ENCODE measurements around the gene HAL. TPM values are rescaled to one million over a fixed set of nuclear protein-coding genes. Genes with fewer than 3 reads are reported as not detected.

Gene HAL
- total RNA-seq, 1 donor = 0.36 TPM

DNA sequence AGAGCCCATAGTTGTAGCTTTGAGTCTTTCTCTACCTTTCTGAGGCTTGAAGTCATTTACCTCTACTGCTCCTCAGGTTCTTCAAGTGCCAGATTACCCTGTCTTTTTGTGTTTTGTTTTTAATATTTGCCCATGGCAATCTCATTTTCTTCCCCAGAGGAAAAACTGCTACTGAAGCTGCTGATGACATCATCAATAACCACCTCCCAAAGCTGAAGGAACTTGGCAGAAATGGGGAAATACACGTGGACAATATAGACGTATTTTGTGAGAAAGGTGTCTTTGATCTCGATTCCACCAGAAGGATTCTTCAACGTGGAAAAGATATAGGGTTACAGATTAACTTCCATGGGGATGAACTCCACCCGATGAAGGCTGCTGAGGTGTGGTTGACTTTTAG is 35.9 kb downstream of the HAL start:
- DNase-seq (ENCODE audit: insufficient read length, low spot score, missing footprints) = no peak
- H4K20me1 ChIP-seq (ENCODE audit: insufficient read depth, low read length) = no peaks in the 10 kb centered on the region
- H3K9me3 ChIP-seq (ENCODE audit: low read depth, low read length) = no peaks in the 10 kb centered on the region
- no peak overlapping the region for H3K4me3 ChIP-seq (ENCODE audit: insufficient read depth, low read length)
- no peaks in the 10 kb centered on the region for H3K79me2 ChIP-seq (ENCODE audit: insufficient read depth, low read length)
- TF ChIP-seq, protein P1, sequence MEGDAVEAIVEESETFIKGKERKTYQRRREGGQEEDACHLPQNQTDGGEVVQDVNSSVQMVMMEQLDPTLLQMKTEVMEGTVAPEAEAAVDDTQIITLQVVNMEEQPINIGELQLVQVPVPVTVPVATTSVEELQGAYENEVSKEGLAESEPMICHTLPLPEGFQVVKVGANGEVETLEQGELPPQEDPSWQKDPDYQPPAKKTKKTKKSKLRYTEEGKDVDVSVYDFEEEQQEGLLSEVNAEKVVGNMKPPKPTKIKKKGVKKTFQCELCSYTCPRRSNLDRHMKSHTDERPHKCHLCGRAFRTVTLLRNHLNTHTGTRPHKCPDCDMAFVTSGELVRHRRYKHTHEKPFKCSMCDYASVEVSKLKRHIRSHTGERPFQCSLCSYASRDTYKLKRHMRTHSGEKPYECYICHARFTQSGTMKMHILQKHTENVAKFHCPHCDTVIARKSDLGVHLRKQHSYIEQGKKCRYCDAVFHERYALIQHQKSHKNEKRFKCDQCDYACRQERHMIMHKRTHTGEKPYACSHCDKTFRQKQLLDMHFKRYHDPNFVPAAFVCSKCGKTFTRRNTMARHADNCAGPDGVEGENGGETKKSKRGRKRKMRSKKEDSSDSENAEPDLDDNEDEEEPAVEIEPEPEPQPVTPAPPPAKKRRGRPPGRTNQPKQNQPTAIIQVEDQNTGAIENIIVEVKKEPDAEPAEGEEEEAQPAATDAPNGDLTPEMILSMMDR (IDR thresholded peaks at IDR 0.05; ENCODE audit: extremely low read depth, low read depth, low read length) = no peak
- H3K4me1 ChIP-seq (ENCODE audit: insufficient read depth, low read length) = no peaks in the 10 kb centered on the region
- H3K27me3 ChIP-seq (ENCODE audit: insufficient read depth, low read length) = peaks cover 7% of the 10 kb centered on the region
- no peak overlapping the region for H3K27ac ChIP-seq (ENCODE audit: low read depth, low read length)
- peak overlapping the region; percentile 48 for H3K4me2 ChIP-seq (ENCODE audit: insufficient read depth, low read length)
- H3K36me3 ChIP-seq (ENCODE audit: insufficient read depth, low read length) = no peaks in the 10 kb centered on the region
- H2AFZ ChIP-seq (ENCODE audit: low read length) = no peak overlapping the region

DNA sequence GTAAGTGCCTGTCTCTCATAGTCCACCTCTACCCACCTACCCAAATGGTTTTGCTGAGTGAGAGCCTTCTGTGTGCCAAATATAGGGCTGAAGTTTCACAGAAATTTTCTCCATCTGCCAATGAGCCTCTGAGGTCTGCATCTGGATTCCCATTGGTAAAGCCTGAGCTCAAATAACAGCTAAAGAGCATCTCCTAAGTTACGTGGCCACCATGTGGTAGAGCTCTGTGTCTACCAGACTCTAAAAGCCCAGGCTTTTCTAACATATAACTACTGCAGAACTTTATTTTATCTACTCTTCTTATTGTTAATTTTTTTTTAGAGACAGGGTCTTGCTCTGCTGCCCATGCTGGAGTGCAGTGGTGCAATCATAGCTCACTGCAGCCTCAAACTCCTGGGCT is 37.0 kb downstream of the HAL start:
- peak; percentile 81 for DNase-seq (ENCODE audit: insufficient read length, low spot score, missing footprints)
- TF ChIP-seq, protein P1 (IDR thresholded peaks at IDR 0.05; ENCODE audit: extremely low read depth, low read depth, low read length) = peak; percentile 31
- no peak overlapping the region for H3K4me2 ChIP-seq (ENCODE audit: insufficient read depth, low read length)
- no peak overlapping the region for H3K27ac ChIP-seq (ENCODE audit: low read depth, low read length)
- H3K36me3 ChIP-seq (ENCODE audit: insufficient read depth, low read length) = no peaks in the 10 kb centered on the region
- H2AFZ ChIP-seq (ENCODE audit: low read length) = no peak overlapping the region
- H3K79me2 ChIP-seq (ENCODE audit: insufficient read depth, low read length) = no peaks in the 10 kb centered on the region
- no peaks in the 10 kb centered on the region for H3K4me1 ChIP-seq (ENCODE audit: insufficient read depth, low read length)
- no peak overlapping the region for H3K4me3 ChIP-seq (ENCODE audit: insufficient read depth, low read length)
- H3K27me3 ChIP-seq (ENCODE audit: insufficient read depth, low read length) = peaks cover 7% of the 10 kb centered on the region
- no peaks in the 10 kb centered on the region for H4K20me1 ChIP-seq (ENCODE audit: insufficient read depth, low read length)
- no peaks in the 10 kb centered on the region for H3K9me3 ChIP-seq (ENCODE audit: low read depth, low read length)

DNA sequence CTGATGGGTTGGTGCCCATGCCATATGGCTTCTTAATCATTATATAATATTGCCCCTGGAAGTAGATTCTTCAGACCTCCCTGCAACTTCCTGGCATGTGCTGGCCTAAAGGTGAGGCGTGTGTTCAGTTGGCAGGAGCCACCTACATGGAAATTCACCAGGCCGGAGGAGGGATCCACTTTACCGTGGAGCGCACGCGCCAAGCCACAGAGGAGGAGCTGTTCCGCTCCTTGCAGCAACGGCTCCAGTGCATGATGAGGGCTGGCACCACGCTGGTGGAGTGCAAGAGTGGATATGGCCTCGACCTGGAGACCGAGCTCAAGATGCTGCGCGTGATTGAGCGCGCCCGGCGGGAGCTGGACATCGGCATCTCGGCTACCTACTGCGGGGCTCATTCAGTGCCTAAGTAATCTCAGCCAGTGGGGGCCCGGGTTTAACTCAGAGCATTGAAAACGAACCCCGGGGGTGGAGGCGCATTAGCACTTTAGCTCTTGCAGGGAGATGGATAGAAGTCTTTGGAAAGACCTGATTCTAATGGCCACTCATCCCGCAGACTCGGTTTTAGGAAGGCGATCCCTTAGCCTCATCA is 39.5 kb downstream of the HAL start:
- no peak overlapping the region for H3K4me3 ChIP-seq (ENCODE audit: insufficient read depth, low read length)
- no peak overlapping the region for H3K27ac ChIP-seq (ENCODE audit: low read depth, low read length)
- H3K9me3 ChIP-seq (ENCODE audit: low read depth, low read length) = no peaks in the 10 kb centered on the region
- H2AFZ ChIP-seq (ENCODE audit: low read length) = no peak overlapping the region
- no peaks in the 10 kb centered on the region for H3K79me2 ChIP-seq (ENCODE audit: insufficient read depth, low read length)
- no peaks in the 10 kb centered on the region for H3K36me3 ChIP-seq (ENCODE audit: insufficient read depth, low read length)
- H3K4me2 ChIP-seq (ENCODE audit: insufficient read depth, low read length) = no peak overlapping the region
- peaks cover 10% of the 10 kb centered on the region for H3K27me3 ChIP-seq (ENCODE audit: insufficient read depth, low read length)
- H3K4me1 ChIP-seq (ENCODE audit: insufficient read depth, low read length) = no peaks in the 10 kb centered on the region
- DNase-seq (ENCODE audit: insufficient read length, low spot score, missing footprints) = no peak
- TF ChIP-seq, protein P1 (IDR thresholded peaks at IDR 0.05; ENCODE audit: extremely low read depth, low read depth, low read length) = no peak
- no peaks in the 10 kb centered on the region for H4K20me1 ChIP-seq (ENCODE audit: insufficient read depth, low read length)

DNA sequence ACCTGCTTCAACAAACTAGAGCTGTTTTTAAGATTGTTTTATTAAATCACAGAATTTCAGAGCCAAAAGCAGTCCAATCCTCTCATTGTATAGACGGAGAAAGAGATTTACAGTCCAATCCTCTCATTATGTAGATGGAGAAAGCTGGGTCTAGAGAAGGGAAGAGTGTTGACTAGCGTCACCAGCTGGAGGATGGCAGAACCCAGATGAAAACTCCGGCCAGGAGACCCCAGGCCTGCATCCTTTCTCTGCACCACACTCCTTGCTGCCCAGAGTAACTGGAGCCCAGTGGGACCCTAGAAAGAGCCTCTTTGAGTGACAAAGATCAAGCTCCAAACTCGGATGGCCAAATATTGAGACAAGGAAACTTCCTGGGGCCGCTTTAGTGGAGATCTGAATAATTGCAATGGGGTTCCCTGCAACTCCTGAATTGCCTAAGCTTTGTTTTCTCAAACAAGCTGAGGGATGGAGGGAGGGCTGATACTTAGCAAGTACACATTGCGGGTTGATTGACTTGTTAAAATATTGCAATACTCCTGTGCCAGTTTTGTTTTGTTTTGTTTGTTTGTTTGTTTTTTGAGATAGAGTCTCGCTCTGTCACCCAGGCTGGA is 40.5 kb downstream of the HAL start:
- TF ChIP-seq, protein P1 (IDR thresholded peaks at IDR 0.05; ENCODE audit: extremely low read depth, low read depth, low read length) = no peak
- Histone ChIP-seq H4K20me1 (ENCODE audit: insufficient read depth, low read length) (no peaks in the 10 kb centered on the region), H3K27ac (ENCODE audit: low read depth, low read length) (no peak overlapping the region), H3K4me1 (ENCODE audit: insufficient read depth, low read length) (no peaks in the 10 kb centered on the region), H3K4me3 (ENCODE audit: insufficient read depth, low read length) (no peak overlapping the region), H3K9me3 (ENCODE audit: low read depth, low read length) (no peaks in the 10 kb centered on the region), H3K36me3 (ENCODE audit: insufficient read depth, low read length) (no peaks in the 10 kb centered on the region), H3K4me2 (ENCODE audit: insufficient read depth, low read length) (no peak overlapping the region), H3K79me2 (ENCODE audit: insufficient read depth, low read length) (no peaks in the 10 kb centered on the region), H2AFZ (ENCODE audit: low read length) (no peak overlapping the region), H3K27me3 (ENCODE audit: insufficient read depth, low read length) (peaks cover 15% of the 10 kb centered on the region)
- DNase-seq (ENCODE audit: insufficient read length, low spot score, missing footprints) = no peak
